Neuronal stem cell (in vitro differentiated cells): Measurements from ENCODE around the gene AMOTL2.
A peak's percentile ranks its signal among the peaks of the same experiment; 100 is the strongest.

Experiments
- DNase-seq: peaks from one replicate; pipeline ENCODE4 v3.0.0-alpha.2; 2013; ENCODE audit warnings: low spot score
- H2AFZ ChIP-seq: one replicate; pipeline ENCODE4 v1.6.1; 2013; ENCODE audit warnings: mild to moderate bottlenecking, low read length, inconsistent platforms
- H2AK5ac ChIP-seq: 2 replicates; pipeline ENCODE4 v1.6.1; 2013; ENCODE audit warnings: low read depth, mild to moderate bottlenecking, inconsistent platforms, low read length, moderate library complexity, mixed read lengths
- H2BK120ac ChIP-seq: 2 replicates; pipeline ENCODE4 v1.6.1; 2013; ENCODE audit warnings: low read depth, mild to moderate bottlenecking, inconsistent platforms, low read length, moderate library complexity, mixed read lengths
- H2BK12ac ChIP-seq: one replicate; pipeline ENCODE4 v1.6.1; 2013; ENCODE audit warnings: low read length, inconsistent platforms
- H2BK15ac ChIP-seq: 2 replicates; pipeline ENCODE4 v1.6.1; 2013; ENCODE audit warnings: mild to moderate bottlenecking, low read length, inconsistent platforms, mixed read lengths
- H2BK5ac ChIP-seq: one replicate; pipeline ENCODE4 v1.6.1; 2013; ENCODE audit warnings: inconsistent platforms, mild to moderate bottlenecking, low read length, moderate library complexity
- H3K14ac ChIP-seq: one replicate; pipeline ENCODE4 v1.6.1; 2013; ENCODE audit warnings: low read length, inconsistent platforms
- H3K18ac ChIP-seq: 2 replicates; pipeline ENCODE4 v1.6.1; 2013; ENCODE audit warnings: low read length, inconsistent platforms
- H3K23ac ChIP-seq: 2 replicates; pipeline ENCODE4 v1.6.1; 2013; ENCODE audit warnings: low read depth, mild to moderate bottlenecking, mixed read lengths, low read length, inconsistent platforms; ENCODE audit not compliant: poor library complexity
- H3K27ac ChIP-seq: replicated peaks from 3 replicates; pipeline ENCODE4 v1.5.1; 2013; ENCODE audit warnings: low read length, inconsistent platforms
- H3K27me3 ChIP-seq, 3 experiments: 2 replicates each; pipeline ENCODE4 v1.6.1; 2013; ENCODE audit warnings: low read length in 3 of 3, mild to moderate bottlenecking in 2 of 3, inconsistent platforms in 1 of 3, low read depth in 1 of 3, mixed read lengths in 1 of 3, moderate library complexity in 1 of 3; ENCODE audit not compliant: control insufficient read depth in 3 of 3, insufficient read depth in 3 of 3
- H3K36me3 ChIP-seq, 2 donors: replicated peaks in 1 of 2; 2 replicates each; pipeline ENCODE4 v1.6.1; 2013; ENCODE audit warnings: low read length in 2 of 2; ENCODE audit not compliant: control insufficient read depth in 2 of 2, insufficient read depth in 2 of 2
- H3K4ac ChIP-seq: 2 replicates; pipeline ENCODE4 v1.6.1; 2013; ENCODE audit warnings: inconsistent platforms, mild to moderate bottlenecking, low read length, moderate library complexity
- H3K4me1 ChIP-seq, 2 donors: 1 replicate in 1 of 2; 2 replicates in 1 of 2; pipeline ENCODE4 v1.6.1; 2013; ENCODE audit warnings: low read length in 2 of 2, low read depth in 1 of 2; ENCODE audit not compliant: control insufficient read depth in 2 of 2, insufficient read depth in 1 of 2
- H3K4me2 ChIP-seq: one replicate; pipeline ENCODE4 v1.6.1; 2013; ENCODE audit warnings: mild to moderate bottlenecking, low read length, inconsistent platforms; ENCODE audit not compliant: insufficient read depth, poor library complexity, severe bottlenecking
- H3K4me3 ChIP-seq, 2 donors: 2 replicates each; pipeline ENCODE4 v1.5.1; 2013; ENCODE audit warnings: low read length in 2 of 2, mild to moderate bottlenecking in 2 of 2, inconsistent platforms in 1 of 2, moderate library complexity in 1 of 2
- H3K79me1 ChIP-seq: one replicate; pipeline ENCODE4 v1.6.1; 2013; ENCODE audit warnings: low read depth, mild to moderate bottlenecking, inconsistent platforms, low read length, moderate library complexity
- H3K9ac ChIP-seq: one replicate; pipeline ENCODE4 v1.6.1; 2013; ENCODE audit warnings: mild to moderate bottlenecking, low read depth, low read length, inconsistent platforms; ENCODE audit not compliant: poor library complexity
- H3K9me3 ChIP-seq, 2 donors: replicated peaks in 1 of 2; 2 replicates each; pipeline versions ENCODE3 to v1.6.1; 2013; ENCODE audit warnings: low read length in 2 of 2, mild to moderate bottlenecking in 2 of 2, inconsistent platforms in 1 of 2, low read depth in 1 of 2, mixed read lengths in 1 of 2, moderate library complexity in 1 of 2; ENCODE audit not compliant: control insufficient read depth in 2 of 2, insufficient read depth in 1 of 2
- H4K8ac ChIP-seq: one replicate; pipeline ENCODE4 v1.6.1; 2013; ENCODE audit warnings: low read depth, mild to moderate bottlenecking, inconsistent platforms, low read length, moderate library complexity
- H4K91ac ChIP-seq: one replicate; pipeline ENCODE4 v1.6.1; 2013; ENCODE audit warnings: low read length, low read depth, mild to moderate bottlenecking, inconsistent platforms; ENCODE audit not compliant: poor library complexity
- WGBS, 2 donors: extraction: QIAGEN DNeasy Blood & Tissue Kit; methylation state at CpG; one replicate each; pipeline ENCODE4 v1.1.7; 2013; ENCODE audit warnings: missing lambda C conversion rate in 2 of 2, mixed read lengths in 1 of 2; ENCODE audit not compliant: insufficient read length in 2 of 2, insufficient replicate concordance in 1 of 2; ENCODE audit errors: extremely low coverage in 2 of 2; 5-methylcytosine and 5-hydroxymethylcytosine counted together

AMOTL2 gene

DNA sequence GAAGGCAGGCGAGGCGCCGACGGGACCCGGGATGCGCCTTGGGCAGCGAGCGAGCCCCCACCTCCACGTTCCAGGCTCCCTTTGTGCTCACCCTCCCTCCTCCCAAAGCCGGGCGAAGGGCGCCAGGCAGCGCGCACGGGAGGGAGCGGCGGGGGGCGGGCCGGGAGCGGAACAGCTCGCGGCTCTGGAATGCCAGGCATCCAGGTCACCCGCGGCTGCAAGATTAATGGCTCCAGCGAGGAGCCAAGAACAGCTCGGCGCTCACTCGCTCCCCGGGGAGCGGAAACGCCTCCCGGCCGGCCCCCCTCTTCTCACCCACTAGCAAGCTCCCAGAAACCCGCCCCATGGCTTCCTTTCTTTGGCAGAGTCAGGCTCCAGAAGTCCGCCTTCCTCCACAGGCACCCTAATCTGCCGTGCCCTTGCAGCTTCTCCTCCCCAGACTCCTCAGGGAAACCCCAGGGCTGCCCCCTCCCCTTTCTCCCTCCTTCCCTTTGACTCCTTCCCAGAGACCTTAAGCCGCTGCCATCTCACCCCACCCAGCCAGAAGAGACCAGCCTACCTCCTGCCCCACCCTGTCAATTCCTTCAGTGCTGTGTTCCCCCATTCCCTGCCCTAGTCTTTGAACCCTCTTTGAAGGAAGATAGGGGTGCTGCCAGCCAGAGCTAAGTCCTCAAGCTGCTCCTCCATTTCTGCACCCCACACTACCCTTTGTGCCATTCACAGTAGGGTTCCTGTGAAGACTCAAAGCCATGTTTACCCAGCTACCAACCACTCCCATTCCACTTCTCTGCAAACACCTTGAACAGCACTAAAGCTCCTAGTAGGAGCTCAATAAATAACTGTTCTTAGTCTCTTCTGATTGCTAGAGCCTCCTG, 9.9 kb downstream of the AMOTL2 start:
- Histone ChIP-seq H3K4me1 (peaks cover 7 to 55% of the 10 kb centered on the region in 2 donors), H3K9ac (no peak overlapping the region), H3K36me3 (peaks cover 86 to 98% of the 10 kb centered on the region in 2 donors), H2BK15ac (peak overlapping the region; percentile 23), H4K8ac (no peak overlapping the region), H3K9me3 (no peaks in the 10 kb centered on the region), H3K79me1 (peaks cover 23% of the 10 kb centered on the region), H3K14ac (no peak overlapping the region), H3K23ac (no peak overlapping the region), H3K18ac (peak overlapping the region; percentile 69), H3K4me2 (peak overlapping the region; percentile 43), H3K27me3 (no peaks in the 10 kb centered on the region), H2BK120ac (peak overlapping the region; percentile 65), H2AK5ac (peak overlapping the region; percentile 13), H3K4ac (no peak overlapping the region), H2BK5ac (peak overlapping the region; percentile 7), H3K27ac (peak overlapping the region; percentile 92), H2BK12ac (peak overlapping the region; percentile 8), H2AFZ (no peak overlapping the region), H4K91ac (no peak overlapping the region), H3K4me3 (no peak overlapping the region)
- peak; percentile 94 for DNase-seq
- no CpG with 5 or more reads among the region's 37 CpGs for WGBS, 2 donors

DNA sequence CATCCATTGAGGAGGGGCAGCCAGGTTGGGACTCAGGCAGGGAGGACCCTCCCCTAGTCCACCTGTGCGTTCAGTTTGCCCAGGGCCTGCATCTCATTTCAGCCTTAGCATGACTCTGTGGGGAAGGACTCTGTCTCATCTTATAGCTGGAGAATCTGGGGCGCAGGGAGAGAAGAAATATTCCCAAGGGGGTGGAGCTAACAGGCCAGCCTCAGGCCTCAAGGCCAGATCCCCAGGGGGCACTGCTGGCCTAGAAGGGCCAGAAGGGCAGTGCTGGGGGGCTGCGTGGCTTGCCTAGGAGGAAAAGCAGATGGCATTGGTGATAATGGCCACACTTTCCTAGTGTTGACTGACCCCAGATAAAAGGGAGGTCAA, 10.9 kb downstream of the AMOTL2 start:
- peaks cover 23% of the 10 kb centered on the region for H3K79me1 ChIP-seq

DNA sequence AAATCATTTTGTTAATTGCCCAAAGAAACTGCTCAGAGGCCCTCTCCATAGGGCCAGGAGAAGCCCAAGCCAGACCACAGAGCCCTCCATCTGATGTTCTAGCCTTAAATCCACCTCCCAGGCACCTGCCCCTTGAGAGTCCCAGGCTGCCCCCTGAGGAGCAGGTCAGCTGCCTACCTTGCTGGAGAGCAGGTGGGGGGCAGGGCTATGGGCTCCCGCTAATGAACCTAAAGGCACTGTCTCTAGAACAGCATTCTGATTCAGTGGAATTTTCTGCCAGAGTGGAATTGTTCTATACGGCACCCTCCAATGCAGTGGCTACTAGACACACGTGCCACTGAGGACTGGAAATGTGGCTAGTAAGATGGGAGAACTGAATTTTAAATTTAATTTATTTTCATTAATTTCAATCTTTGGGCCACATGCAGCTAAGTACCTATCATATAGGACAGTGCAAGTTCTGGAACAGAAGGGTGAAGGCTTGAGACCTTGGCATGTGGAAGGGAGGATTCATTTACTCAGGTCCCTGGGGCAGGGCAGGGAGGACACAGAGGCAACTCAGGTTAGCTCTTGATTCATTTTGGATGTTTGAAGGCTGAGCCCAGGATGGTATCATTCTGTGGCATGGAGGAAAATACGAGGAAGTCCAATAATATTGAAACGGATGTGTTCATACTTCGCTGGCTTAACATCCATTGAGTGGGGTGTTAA, 11.4 kb downstream of the AMOTL2 start:
- Histone ChIP-seq H3K23ac (no peak overlapping the region), H3K4me3 (no peak overlapping the region), H3K18ac (peak overlapping the region; percentile 69), H2BK5ac (no peak overlapping the region), H4K91ac (no peak overlapping the region), H3K4ac (no peak overlapping the region), H2BK12ac (no peak overlapping the region), H3K4me1 (peaks cover 15 to 57% of the 10 kb centered on the region in 2 donors), H3K4me2 (no peak overlapping the region), H3K14ac (no peak overlapping the region), H3K36me3 (peaks cover 86 to 98% of the 10 kb centered on the region in 2 donors), H4K8ac (no peak overlapping the region), H3K27ac (peak overlapping the region; percentile 57), H3K27me3 (no peaks in the 10 kb centered on the region), H2BK15ac (no peak overlapping the region), H2AFZ (no peak overlapping the region), H3K9me3 (no peaks in the 10 kb centered on the region), H3K79me1 (peaks cover 24% of the 10 kb centered on the region), H2BK120ac (no peak overlapping the region), H2AK5ac (no peak overlapping the region), H3K9ac (no peak overlapping the region)
- no CpG with 5 or more reads among the region's 6 CpGs for WGBS, 2 donors
- no peak for DNase-seq

More for the DNA sequence above, 10.9 kb downstream of the AMOTL2 start:
- no peak for DNase-seq
- H2BK15ac ChIP-seq = peak overlapping the region; percentile 1
- H2AK5ac ChIP-seq = no peak overlapping the region
- H3K14ac ChIP-seq = no peak overlapping the region
- peak overlapping the region; percentile 57 for H3K27ac ChIP-seq
- H4K91ac ChIP-seq = peak overlapping the region; percentile 47
- H2BK5ac ChIP-seq = no peak overlapping the region
- no peak overlapping the region for H3K4me3 ChIP-seq
- H3K18ac ChIP-seq = peak overlapping the region; percentile 69
- no CpG with 5 or more reads among the region's 3 CpGs for WGBS, 2 donors
- H2BK120ac ChIP-seq = peak overlapping the region; percentile 12
- H3K9ac ChIP-seq = no peak overlapping the region
- no peak overlapping the region for H2BK12ac ChIP-seq
- H3K4me1 ChIP-seq = peaks cover 11 to 56% of the 10 kb centered on the region in 2 donors
- no peak overlapping the region for H3K4me2 ChIP-seq
- no peak overlapping the region for H2AFZ ChIP-seq
- H3K9me3 ChIP-seq = no peaks in the 10 kb centered on the region
- peaks cover 86 to 98% of the 10 kb centered on the region in 2 donors for H3K36me3 ChIP-seq
- no peak overlapping the region for H3K4ac ChIP-seq
- H4K8ac ChIP-seq = no peak overlapping the region
- no peaks in the 10 kb centered on the region for H3K27me3 ChIP-seq
- no peak overlapping the region for H3K23ac ChIP-seq

DNA sequence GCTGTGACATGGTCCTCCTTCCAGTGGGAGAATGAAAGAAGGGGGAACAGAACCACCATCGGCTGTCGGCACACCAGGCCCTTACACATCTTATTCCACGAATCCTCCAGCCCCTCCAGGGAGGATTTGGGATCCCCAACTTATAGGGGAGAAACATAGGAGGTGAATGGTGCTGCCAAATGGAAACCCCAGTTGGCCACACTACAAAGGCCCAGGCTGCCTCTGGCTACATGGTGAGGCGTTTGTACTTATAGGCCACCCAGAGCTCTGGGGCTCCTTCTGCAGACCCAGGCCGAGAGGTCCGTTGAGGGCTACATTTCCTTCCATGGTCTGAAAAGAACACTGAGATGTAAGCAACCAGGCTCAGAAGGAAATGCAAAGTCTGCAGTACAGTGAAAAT, 12.0 kb downstream of the AMOTL2 start:
- Histone ChIP-seq H2BK120ac (no peak overlapping the region), H3K23ac (no peak overlapping the region), H2BK12ac (no peak overlapping the region), H3K79me1 (peaks cover 24% of the 10 kb centered on the region), H3K27ac (no peak overlapping the region), H2AFZ (no peak overlapping the region), H3K18ac (no peak overlapping the region), H3K4me3 (no peak overlapping the region), H4K91ac (no peak overlapping the region), H4K8ac (no peak overlapping the region), H2BK15ac (no peak overlapping the region), H3K36me3 (peaks cover 87 to 98% of the 10 kb centered on the region in 2 donors), H3K9me3 (no peaks in the 10 kb centered on the region), H3K14ac (no peak overlapping the region), H3K27me3 (no peaks in the 10 kb centered on the region), H2AK5ac (no peak overlapping the region), H2BK5ac (no peak overlapping the region), H3K9ac (no peak overlapping the region), H3K4ac (no peak overlapping the region), H3K4me1 (peaks cover 21 to 59% of the 10 kb centered on the region in 2 donors), H3K4me2 (no peak overlapping the region)
- no CpG with 5 or more reads among the region's 6 CpGs for WGBS, 2 donors
- DNase-seq = no peak
